ENCODE results near the gene P2RY8. TPM values are rescaled to one million over a fixed set of nuclear protein-coding genes. Genes with fewer than 3 reads are reported as not detected.

The P2RY8 gene
- total RNA-seq, 1 experiment from 2014 or later: 0.44 TPM

DNA sequence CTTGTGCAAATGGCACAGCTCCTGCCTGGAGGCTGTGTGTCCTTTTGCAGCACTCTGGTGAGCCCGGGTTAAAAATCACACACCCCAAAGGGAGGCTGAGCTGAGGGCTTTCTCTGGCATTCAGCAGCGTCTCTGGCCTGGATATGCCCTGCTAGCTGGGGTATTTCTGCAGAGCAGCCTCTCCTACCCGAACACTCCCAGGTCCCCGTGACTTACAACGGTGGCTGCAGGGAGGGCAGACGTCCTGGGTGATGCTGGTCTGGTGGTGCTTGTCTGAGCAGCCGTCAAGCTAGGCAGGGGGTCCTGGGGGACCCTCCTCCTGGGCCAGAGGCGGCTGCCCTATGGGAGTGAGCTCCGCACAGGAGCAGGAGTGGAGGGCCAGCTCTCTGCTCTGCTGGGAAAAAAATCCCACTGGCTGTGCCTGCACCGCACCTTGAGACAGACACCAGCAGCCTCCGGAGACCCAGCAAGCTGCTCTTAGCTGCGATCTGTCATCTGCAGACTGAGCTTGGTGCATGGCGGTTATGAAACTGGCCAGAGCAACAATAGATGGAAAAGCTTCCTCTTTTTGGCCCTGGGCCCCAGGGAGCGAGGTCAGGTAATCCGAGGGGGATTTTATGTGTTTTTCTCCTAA lies 43.0 kb downstream of the P2RY8 start:
- ChIA-PET POLR2A (no interaction called here), CTCF (no interaction called here), RAD21 (ENCODE audit: low non-redundant PET in 1 of 2, low total read pairs in 2 of 2, uncharacterized antibody in 2 of 2, unreplicated experiment in 2 of 2) (no interaction called here)
- Histone ChIP-seq H2AFZ (ENCODE audit: low read depth, low read length, poor library complexity, severe bottlenecking) (no peak overlapping the region), H3K9me3 (ENCODE audit: control insufficient read depth in 1 of 2, insufficient read depth in 1 of 2, low read depth in 1 of 2, low read length in 2 of 2) (no peaks in the 10 kb centered on the region), H3K36me3 (ENCODE audit: control insufficient read depth in 1 of 2, insufficient read depth in 2 of 2, low read length in 2 of 2) (no peaks in the 10 kb centered on the region), H3K4me1 (ENCODE audit: control insufficient read depth in 1 of 2, insufficient read depth in 2 of 2, low read length in 2 of 2) (no peaks in the 10 kb centered on the region), H3K9me2 (ENCODE audit: insufficient read depth) (no peaks in the 10 kb centered on the region), H3K9ac (ENCODE audit: low read length) (no peak overlapping the region), H3K4me3 (replicated peaks in 1 of 2; ENCODE audit: low read depth in 1 of 2, low read length in 2 of 2) (no peak overlapping the region), H3K27me3 (ENCODE audit: insufficient read depth, low read length) (no peaks in the 10 kb centered on the region), H3K79me2 (ENCODE audit: insufficient read depth, low read length) (no peaks in the 10 kb centered on the region), H3K4me2 (ENCODE audit: low read length) (no peak overlapping the region), H4K20me1 (ENCODE audit: insufficient read depth) (no peaks in the 10 kb centered on the region), H3K27ac (ENCODE audit: low read depth, low read length) (no peak overlapping the region)
- BruUV-seq (replicated peaks): no TSS peak
- DNase-seq (ENCODE audit: low read depth, low spot score) (no peak), ATAC-seq (no peak)
- no peak for TF ChIP-seq EZH2phosphoT487 (IDR thresholded peaks at IDR 0.05; ENCODE audit: borderline replicate concordance)
- TF ChIP-seq, protein P1, sequence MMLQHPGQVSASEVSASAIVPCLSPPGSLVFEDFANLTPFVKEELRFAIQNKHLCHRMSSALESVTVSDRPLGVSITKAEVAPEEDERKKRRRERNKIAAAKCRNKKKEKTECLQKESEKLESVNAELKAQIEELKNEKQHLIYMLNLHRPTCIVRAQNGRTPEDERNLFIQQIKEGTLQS (IDR thresholded peaks at IDR 0.05): no peak
- intact Hi-C loops (cut with micrococcal nuclease): no loop called here

DNA sequence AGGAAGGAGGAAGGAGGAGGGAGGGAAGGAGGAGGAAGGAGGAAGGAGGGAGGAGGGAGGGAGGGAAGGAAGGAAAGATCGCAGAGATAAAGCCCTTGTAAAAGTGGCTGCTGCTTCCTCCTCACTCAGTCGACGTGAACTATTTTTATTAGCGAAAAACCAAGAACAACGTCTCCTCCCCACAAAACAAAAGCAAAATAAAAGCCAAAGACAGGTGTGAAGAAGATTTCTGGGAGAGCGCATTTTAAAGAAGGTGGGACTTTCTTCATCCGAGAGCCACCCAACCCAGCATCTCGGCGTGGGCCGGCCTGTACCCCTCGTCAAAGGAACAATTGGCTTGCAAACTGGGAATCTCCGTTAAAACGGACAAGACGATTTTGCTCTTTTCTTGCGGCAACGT lies 43.6 kb downstream of the P2RY8 start:
- intact Hi-C loops (cut with micrococcal nuclease): no loop called here
- TF ChIP-seq RAD21 (IDR thresholded peaks at IDR 0.05; ENCODE audit: low read depth): no peak
- no peak for TF ChIP-seq EZH2phosphoT487 (IDR thresholded peaks at IDR 0.05; ENCODE audit: borderline replicate concordance)
- TF ChIP-seq, protein P2, sequence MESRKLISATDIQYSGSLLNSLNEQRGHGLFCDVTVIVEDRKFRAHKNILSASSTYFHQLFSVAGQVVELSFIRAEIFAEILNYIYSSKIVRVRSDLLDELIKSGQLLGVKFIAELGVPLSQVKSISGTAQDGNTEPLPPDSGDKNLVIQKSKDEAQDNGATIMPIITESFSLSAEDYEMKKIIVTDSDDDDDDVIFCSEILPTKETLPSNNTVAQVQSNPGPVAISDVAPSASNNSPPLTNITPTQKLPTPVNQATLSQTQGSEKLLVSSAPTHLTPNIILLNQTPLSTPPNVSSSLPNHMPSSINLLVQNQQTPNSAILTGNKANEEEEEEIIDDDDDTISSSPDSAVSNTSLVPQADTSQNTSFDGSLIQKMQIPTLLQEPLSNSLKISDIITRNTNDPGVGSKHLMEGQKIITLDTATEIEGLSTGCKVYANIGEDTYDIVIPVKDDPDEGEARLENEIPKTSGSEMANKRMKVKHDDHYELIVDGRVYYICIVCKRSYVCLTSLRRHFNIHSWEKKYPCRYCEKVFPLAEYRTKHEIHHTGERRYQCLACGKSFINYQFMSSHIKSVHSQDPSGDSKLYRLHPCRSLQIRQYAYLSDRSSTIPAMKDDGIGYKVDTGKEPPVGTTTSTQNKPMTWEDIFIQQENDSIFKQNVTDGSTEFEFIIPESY (IDR thresholded peaks at IDR 0.05; ENCODE audit: extremely low read depth, insufficient replicate concordance, low read length): no peak
- TF ChIP-seq, protein P3, sequence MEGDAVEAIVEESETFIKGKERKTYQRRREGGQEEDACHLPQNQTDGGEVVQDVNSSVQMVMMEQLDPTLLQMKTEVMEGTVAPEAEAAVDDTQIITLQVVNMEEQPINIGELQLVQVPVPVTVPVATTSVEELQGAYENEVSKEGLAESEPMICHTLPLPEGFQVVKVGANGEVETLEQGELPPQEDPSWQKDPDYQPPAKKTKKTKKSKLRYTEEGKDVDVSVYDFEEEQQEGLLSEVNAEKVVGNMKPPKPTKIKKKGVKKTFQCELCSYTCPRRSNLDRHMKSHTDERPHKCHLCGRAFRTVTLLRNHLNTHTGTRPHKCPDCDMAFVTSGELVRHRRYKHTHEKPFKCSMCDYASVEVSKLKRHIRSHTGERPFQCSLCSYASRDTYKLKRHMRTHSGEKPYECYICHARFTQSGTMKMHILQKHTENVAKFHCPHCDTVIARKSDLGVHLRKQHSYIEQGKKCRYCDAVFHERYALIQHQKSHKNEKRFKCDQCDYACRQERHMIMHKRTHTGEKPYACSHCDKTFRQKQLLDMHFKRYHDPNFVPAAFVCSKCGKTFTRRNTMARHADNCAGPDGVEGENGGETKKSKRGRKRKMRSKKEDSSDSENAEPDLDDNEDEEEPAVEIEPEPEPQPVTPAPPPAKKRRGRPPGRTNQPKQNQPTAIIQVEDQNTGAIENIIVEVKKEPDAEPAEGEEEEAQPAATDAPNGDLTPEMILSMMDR (IDR thresholded peaks at IDR 0.05 in 2 of 3, conservative IDR thresholded peaks at IDR 0.05 in 1 of 3; ENCODE audit: borderline replicate concordance in 1 of 3, insufficient read depth in 1 of 3, low read depth in 2 of 3, low read length in 2 of 3): no peak
- TF ChIP-seq CEBPB (IDR thresholded peaks at IDR 0.05; ENCODE audit: low read depth): no peak
- no peak for TF ChIP-seq FOSL1 (IDR thresholded peaks at IDR 0.05; ENCODE audit: low read depth)
- TF ChIP-seq SIN3A (IDR thresholded peaks at IDR 0.05; ENCODE audit: low read depth): no peak
- TF ChIP-seq, protein P4, sequence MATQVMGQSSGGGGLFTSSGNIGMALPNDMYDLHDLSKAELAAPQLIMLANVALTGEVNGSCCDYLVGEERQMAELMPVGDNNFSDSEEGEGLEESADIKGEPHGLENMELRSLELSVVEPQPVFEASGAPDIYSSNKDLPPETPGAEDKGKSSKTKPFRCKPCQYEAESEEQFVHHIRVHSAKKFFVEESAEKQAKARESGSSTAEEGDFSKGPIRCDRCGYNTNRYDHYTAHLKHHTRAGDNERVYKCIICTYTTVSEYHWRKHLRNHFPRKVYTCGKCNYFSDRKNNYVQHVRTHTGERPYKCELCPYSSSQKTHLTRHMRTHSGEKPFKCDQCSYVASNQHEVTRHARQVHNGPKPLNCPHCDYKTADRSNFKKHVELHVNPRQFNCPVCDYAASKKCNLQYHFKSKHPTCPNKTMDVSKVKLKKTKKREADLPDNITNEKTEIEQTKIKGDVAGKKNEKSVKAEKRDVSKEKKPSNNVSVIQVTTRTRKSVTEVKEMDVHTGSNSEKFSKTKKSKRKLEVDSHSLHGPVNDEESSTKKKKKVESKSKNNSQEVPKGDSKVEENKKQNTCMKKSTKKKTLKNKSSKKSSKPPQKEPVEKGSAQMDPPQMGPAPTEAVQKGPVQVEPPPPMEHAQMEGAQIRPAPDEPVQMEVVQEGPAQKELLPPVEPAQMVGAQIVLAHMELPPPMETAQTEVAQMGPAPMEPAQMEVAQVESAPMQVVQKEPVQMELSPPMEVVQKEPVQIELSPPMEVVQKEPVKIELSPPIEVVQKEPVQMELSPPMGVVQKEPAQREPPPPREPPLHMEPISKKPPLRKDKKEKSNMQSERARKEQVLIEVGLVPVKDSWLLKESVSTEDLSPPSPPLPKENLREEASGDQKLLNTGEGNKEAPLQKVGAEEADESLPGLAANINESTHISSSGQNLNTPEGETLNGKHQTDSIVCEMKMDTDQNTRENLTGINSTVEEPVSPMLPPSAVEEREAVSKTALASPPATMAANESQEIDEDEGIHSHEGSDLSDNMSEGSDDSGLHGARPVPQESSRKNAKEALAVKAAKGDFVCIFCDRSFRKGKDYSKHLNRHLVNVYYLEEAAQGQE (IDR thresholded peaks at IDR 0.05; ENCODE audit: low read depth): no peak
- no peak for TF ChIP-seq TCF7L2 (IDR thresholded peaks at IDR 0.05; ENCODE audit: borderline replicate concordance, extremely low read depth, insufficient read depth, insufficient read length)
- TF ChIP-seq EGR1 (IDR thresholded peaks at IDR 0.05; ENCODE audit: low read depth): no peak
- TF ChIP-seq SRF (IDR thresholded peaks at IDR 0.05; ENCODE audit: low read depth): no peak
- no peak for TF ChIP-seq JUND (IDR thresholded peaks at IDR 0.05)
- CTCF ChIA-PET: no interaction called here
- Histone ChIP-seq H3K4me2 (ENCODE audit: low read length) (no peak overlapping the region), H3K27ac (ENCODE audit: low read depth, low read length) (no peak overlapping the region), H3K79me2 (ENCODE audit: insufficient read depth, low read length) (no peaks in the 10 kb centered on the region), H4K20me1 (ENCODE audit: insufficient read depth) (no peaks in the 10 kb centered on the region), H3K4me3 (replicated peaks in 1 of 2; ENCODE audit: low read depth in 1 of 2, low read length in 2 of 2) (no peak overlapping the region), H3K9me2 (ENCODE audit: insufficient read depth) (no peaks in the 10 kb centered on the region), H3K9ac (ENCODE audit: low read length) (no peak overlapping the region), H3K27me3 (ENCODE audit: insufficient read depth, low read length) (no peaks in the 10 kb centered on the region), H3K4me1 (ENCODE audit: control insufficient read depth in 1 of 2, insufficient read depth in 2 of 2, low read length in 2 of 2) (no peaks in the 10 kb centered on the region), H2AFZ (ENCODE audit: low read depth, low read length, poor library complexity, severe bottlenecking) (no peak overlapping the region), H3K36me3 (ENCODE audit: control insufficient read depth in 1 of 2, insufficient read depth in 2 of 2, low read length in 2 of 2) (no peaks in the 10 kb centered on the region), H3K9me3 (ENCODE audit: control insufficient read depth in 1 of 2, insufficient read depth in 1 of 2, low read depth in 1 of 2, low read length in 2 of 2) (no peaks in the 10 kb centered on the region)
- no peak for ATAC-seq
- no TSS peak for BruUV-seq (replicated peaks)
- RAD21 ChIA-PET (ENCODE audit: low non-redundant PET in 1 of 2, low total read pairs in 2 of 2, uncharacterized antibody in 2 of 2, unreplicated experiment in 2 of 2): no interaction called here
- DNase-seq (ENCODE audit: low read depth, low spot score): no peak
- POLR2A ChIA-PET: no interaction called here

Data from HCT116 (cell line).